Activated CD4-positive, alpha-beta T cell treated with anti-CD3 and anti-CD28 coated beads, Interleukin-2, amount 50 U/mL, for 1 hour (primary cell): Measurements from ENCODE around the gene XKR7.
A peak's percentile ranks its signal among the peaks of the same experiment; 100 is the strongest.

Experiments
- DNase-seq: peaks from one replicate; pipeline ENCODE4 v3.0.0-alpha.2; 2020

The XKR7 gene

GRCh38 chr20:31981784-31982183 lies 13.8 kb downstream of the XKR7 start:
- no peak for DNase-seq

GRCh38 chr20:31984981-31985471 lies 17.1 kb downstream of the XKR7 start:
- no peak for DNase-seq

GRCh38 chr20:31987744-31988143 lies 19.8 kb downstream of the XKR7 start:
- no peak for DNase-seq

DNA sequence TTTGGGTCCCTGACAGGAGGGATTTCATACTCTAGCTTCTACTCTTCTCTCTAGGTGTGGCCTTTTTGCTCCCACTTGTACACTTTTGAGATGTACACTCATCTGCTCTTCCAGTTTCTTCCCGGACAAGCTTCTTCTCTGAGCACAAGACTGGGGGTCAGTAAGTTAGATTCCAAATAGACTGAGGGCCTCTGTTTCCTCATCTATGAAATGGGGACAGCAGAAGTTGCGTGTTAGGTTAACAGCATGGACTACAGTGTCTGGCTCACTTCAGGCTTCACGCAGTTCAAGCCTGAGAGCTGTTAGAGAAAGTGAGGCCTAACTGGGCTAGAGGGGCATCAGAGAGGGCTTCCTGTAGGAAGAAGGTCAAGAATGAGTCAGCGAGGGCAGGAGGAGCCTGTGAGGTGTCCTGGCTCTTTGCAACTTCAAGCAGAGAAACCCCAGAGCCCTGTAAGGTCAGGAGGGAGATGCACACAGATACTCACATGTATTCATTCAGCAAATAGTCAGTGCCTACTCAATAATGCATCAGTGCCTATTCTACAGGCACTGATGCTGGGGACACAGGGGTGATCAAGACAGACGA lies 20.6 kb downstream of the XKR7 start:
- no peak for DNase-seq

DNA sequence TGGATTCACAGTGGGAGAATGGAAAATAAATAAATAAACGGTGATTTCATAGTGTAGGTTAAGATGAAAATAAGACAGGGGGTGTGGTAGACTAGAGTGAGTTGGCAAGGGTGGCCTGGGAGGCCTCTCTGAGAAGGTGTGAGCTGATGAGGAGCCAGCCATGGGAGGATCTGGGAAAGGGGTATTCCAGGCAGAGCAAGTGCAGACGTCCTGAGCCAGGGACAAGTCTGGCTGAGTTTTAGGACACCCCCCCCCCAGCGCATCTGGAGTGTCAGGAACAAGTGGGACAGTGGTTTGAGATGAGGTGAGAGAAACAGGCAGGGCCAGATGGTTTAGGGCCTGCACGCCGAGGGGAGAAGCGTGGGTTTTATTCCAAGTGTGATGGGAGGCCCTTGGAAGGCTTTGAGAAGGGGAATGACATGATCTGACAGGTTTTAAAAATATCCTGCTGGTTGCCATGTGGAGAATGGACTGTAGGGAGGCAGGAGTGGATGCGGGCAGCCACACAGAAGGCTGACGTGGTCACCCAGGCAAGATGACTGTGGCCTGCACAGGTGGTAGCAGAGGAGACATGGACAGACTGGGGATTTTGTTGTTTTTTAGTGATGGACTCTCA lies 21.2 kb downstream of the XKR7 start:
- no peak for DNase-seq

DNA sequence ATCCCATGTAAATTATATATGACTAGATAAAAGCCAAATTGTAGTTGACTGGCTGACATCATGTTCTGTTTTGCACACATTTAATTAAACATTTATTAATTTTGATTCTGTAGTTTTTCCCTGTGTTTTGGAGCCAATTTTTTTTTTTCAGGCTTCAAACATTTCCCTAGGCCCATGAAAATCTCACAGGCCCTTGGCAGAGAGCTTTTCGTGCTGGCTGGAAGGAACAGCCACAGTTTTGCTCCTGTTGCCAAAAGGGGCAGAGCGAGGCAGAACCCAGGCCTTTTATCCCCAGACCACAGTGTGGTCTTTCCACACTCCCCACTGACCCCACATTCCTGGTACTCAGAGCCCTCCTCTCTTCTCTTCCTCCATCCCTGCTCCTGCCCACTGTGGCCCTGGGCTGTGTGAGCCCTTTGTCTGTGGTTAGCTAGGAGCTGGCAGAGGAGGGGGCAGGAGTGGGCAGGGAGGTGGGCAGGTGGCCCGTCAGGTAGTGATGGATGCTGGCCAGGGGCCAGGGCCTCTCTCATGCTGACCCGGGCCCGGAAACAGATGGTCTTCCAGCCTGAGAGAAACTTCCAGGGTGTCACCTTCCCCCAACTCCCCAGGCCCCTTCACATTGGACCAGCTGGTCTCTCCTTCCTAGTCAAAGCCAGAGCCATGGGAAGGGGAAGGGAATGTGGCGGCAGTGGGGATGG lies 22.8 kb downstream of the XKR7 start:
- DNase-seq, result no peak

- no peak for DNase-seq
These were observed 23.4 kb downstream of the XKR7 start for GRCh38 chr20:31991339-31991705.

GRCh38 chr20:31992086-31992485 lies 24.1 kb downstream of the XKR7 start:
- DNase-seq, result no peak

- DNase-seq, result no peak
These were observed 29.0 kb downstream of the XKR7 start for GRCh38 chr20:31996996-31997395.

DNA sequence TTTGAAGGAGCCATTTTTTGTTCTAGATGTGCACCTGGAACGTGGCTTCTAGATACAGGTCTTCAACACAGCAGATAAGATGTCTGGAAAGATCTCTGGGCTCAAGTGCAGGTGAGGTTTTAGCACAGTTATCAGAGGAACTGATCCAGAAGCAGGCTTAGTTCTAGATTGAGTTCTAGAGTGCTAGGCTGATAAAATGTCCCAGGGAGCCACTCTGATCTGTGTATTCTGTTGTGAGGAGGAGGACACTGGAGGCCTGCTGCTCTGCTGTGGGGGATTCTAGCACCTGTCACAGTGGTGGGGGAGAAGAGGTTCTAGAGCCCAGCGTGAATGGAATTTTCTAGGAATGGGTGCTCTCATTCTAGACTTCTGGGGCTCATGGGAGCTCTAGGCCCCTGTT lies 30.3 kb downstream of the XKR7 start:
- DNase-seq, result no peak

- DNase-seq, result no peak
These were observed 35.4 kb downstream of the XKR7 start for GRCh38 chr20:32003325-32003724.

- no peak for DNase-seq
These were observed 37.0 kb downstream of the XKR7 start for GRCh38 chr20:32004963-32005362.

GRCh38 chr20:32006053-32006452 lies 38.1 kb downstream of the XKR7 start:
- no peak for DNase-seq

- DNase-seq, result no peak
These were observed 39.2 kb downstream of the XKR7 start for GRCh38 chr20:32006841-32007786.

DNA sequence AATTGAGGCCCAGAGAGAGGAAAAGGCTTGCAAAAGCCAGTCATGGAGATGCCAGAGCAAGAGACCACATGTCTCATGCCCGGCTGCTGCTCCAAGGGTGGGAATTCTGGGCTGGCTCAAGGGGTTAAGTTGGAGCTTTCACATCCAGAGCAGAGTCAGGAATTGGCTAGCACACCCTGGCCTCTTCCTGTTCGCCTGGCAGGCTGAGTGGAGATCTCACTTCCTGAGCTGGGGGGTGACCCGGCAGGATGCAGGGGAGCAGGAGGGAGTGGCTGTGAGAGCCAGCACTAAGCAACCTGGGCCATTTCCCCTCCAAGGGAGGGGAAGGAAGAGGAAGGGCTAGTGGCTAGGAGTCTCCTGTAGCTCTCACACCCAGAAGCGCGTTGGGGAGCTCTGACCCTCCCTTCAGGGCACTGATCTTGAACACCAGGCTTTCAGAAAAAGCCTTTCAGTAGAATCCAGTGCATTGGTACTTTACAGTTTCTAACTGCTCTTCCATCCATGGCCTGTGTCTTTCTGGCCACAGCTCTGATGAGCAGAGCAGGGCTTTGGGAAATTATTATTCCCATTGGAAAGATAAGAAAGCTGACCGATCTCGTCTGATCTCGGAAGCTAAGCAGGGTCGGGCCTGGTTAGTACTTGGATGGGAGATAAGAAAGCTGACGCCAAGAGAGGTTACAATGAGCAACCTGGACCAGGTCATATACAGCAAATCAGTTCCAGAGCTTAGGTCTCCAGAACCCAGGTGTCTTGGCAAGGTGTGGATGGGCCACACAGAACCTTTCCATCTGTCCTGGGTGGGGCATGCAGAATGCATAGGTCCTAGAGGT lies 40.1 kb downstream of the XKR7 start:
- DNase-seq, result no peak

- DNase-seq, result no peak
These were observed 41.6 kb downstream of the XKR7 start for GRCh38 chr20:32009564-32009963.

DNA sequence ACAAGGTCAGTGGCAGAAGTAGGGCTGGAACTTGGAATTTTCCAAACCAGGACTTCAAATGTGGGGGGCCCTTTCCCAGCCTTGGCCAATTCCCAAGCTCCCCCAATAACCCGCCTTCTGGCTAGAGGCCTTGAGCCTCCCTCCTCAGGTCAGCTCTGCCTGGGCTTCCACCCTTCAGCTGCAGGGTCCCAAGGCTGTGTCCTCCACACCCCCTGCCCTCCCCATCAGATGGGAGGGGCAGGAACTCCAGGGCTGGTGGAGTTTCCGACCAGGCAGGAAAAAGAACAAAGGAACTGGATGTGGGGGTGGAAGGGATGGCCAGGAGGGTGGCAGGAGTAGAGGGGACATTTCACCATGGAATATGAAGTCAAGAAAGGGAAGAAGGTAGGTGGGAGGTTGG lies 42.1 kb downstream of the XKR7 start, which contains the start of gene CCM2L:
Gene CCM2L (plus strand): TSS at position 338 of the 400 bp plus-strand sequence. CDS start 17 bp downstream, at position 355.
- no peak for DNase-seq

DNA sequence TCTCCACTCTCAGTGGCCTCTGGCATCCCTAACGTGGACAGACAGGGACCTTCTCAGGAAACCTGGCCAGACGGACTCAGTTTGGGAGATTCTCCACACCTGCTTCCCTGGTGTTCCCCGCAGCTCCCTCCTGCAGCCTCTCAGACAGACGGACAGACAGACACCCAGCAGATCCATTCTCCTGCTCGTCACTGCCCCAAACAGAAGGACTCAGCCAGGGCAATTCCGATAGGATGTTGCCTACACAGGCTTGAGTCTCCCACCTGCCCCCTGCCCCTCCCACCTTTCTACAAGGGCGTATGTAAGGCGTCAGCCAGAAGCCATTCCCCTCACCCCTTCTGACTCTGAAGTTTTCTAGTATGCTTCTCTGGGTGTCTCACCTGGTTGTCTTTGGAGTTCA lies 42.7 kb downstream of the XKR7 start:
- DNase-seq, result no peak

- DNase-seq, result no peak
These were observed 44.3 kb downstream of the XKR7 start for GRCh38 chr20:32012159-32012688.

DNA sequence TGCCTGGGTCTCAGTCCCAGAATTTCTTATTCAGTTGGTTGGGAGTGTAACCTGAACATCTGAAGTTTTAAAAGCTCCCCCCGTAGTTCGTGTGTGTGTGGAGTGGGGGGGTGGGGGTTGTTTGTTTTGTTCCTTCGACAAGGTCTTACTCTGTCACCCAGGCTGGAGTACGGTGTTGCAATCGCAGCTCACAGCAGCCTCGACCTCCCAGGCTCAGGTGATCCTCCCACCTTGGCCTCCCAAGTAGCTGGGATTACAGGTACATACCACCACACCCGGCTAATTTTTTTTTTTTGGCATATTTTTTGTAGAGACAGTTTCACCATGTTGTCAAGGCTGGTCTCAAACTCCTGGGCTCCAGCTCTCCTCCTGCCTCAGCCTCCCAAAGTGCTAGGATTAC lies 45.4 kb downstream of the XKR7 start:
- no peak for DNase-seq

DNA sequence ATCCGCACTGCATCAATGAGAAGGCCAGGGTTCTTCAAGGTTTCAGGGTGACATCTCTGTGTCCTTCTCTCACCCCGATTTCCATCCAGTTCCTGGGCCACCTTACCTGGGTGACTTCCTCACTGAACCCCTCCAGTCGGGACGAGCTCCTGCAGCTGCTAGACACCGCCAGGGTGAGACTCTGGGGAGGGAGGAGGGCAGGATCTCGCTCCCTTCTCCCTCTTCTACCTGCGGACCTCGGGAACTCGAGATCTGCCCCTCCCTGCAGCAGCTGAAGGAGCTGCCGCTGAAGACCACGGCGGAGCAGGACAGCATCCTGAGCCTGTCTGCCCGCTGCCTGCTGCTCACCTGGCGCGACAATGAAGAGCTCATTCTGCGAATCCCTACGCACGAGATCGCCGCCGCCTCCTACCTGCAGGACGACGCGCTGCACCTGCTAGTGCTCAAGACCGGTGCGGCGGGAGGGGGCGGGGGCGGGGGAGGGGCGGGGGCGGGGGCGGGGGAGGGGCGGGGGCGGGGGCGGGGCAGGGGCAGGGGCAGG lies 49.8 kb downstream of the XKR7 start:
- DNase-seq, result peak; percentile 67
